Measurements from ENCODE around the gene APOE. TPM values are rescaled to one million over a fixed set of nuclear protein-coding genes. Genes with fewer than 3 reads are reported as not detected.
A peak's percentile ranks its signal among the peaks of the same experiment; 100 is the strongest.

Gene APOE
- total RNA-seq, 1 experiment from 2014 or later = 3.3 TPM

GRCh38 chr19:44897835-44898234 is 7.8 kb upstream of the APOE start:
- BruUV-seq (replicated peaks) = no TSS peak
- Mint-ChIP-seq H3K27ac (ENCODE audit: low read depth, unreplicated experiment) (no peak overlapping the region), H3K9me3 (ENCODE audit: unreplicated experiment) (no peaks in the 10 kb centered on the region), H3K4me3 (ENCODE audit: unreplicated experiment) (no peak overlapping the region), H3K4me1 (ENCODE audit: insufficient read depth, unreplicated experiment) (peaks cover 6% of the 10 kb centered on the region), H3K27me3 (ENCODE audit: insufficient read depth, unreplicated experiment) (no peaks in the 10 kb centered on the region), H3K36me3 (ENCODE audit: insufficient read depth, unreplicated experiment) (peaks cover 98% of the 10 kb centered on the region)
- intact Hi-C loops (cut with micrococcal nuclease) = no loop called here
- ChIA-PET POLR2A (interaction anchor here (0.6 kb wide), 1 partner anchor 1205 kb away, joined by 4 read pairs; no protein-coding TSS in a partner anchor), CTCF (interaction anchor here (0.6 kb wide), 2 partner anchors 246 to 275 kb away, joined by 4 to 5 read pairs; no protein-coding TSS in a partner anchor)
- DNase-seq (ENCODE audit: unreplicated experiment) = no peak
- no peak for TF ChIP-seq CTCF (IDR thresholded peaks at IDR 0.05; ENCODE audit: unreplicated experiment)

- no peak overlapping the region for H3K4me3 Mint-ChIP-seq (ENCODE audit: unreplicated experiment)
- CTCF ChIA-PET = interaction anchor here (0.8 to 2.4 kb wide), 2 partner anchors 24 to 52 kb away, joined by 3 to 12 read pairs; no protein-coding TSS in a partner anchor
- H3K27me3 Mint-ChIP-seq (ENCODE audit: insufficient read depth, unreplicated experiment) = peaks cover under 1% of the 10 kb centered on the region
- no peak for TF ChIP-seq CTCF (IDR thresholded peaks at IDR 0.05; ENCODE audit: unreplicated experiment)
- POLR2A ChIA-PET = interaction anchor here (0.7 kb wide), 1 partner anchor 144 kb away, joined by 4 read pairs; no protein-coding TSS in a partner anchor
- DNase-seq (ENCODE audit: unreplicated experiment) = no peak
- intact Hi-C loops (cut with micrococcal nuclease) = no loop called here
- H3K27ac Mint-ChIP-seq (ENCODE audit: low read depth, unreplicated experiment) = no peak overlapping the region
- peaks cover 80% of the 10 kb centered on the region for H3K36me3 Mint-ChIP-seq (ENCODE audit: insufficient read depth, unreplicated experiment)
- BruUV-seq (replicated peaks) = no TSS peak
- H3K9me3 Mint-ChIP-seq (ENCODE audit: unreplicated experiment) = no peaks in the 10 kb centered on the region
- H3K4me1 Mint-ChIP-seq (ENCODE audit: insufficient read depth, unreplicated experiment) = no peaks in the 10 kb centered on the region
These were observed 5.0 kb upstream of the APOE start for GRCh38 chr19:44900328-44901244.

GRCh38 chr19:44903216-44903601 is 2.4 kb upstream of the APOE start:
- POLR2A ChIA-PET = interaction anchor here (0.7 to 1.3 kb wide), 3 partner anchors 8 to 171 kb away, joined by 3 to 4 read pairs (median 4); partner anchors contain the start of gene CLPTM1
- peaks cover 60% of the 10 kb centered on the region for H3K36me3 Mint-ChIP-seq (ENCODE audit: insufficient read depth, unreplicated experiment)
- peaks cover 10% of the 10 kb centered on the region for H3K27me3 Mint-ChIP-seq (ENCODE audit: insufficient read depth, unreplicated experiment)
- no peak overlapping the region for H3K4me3 Mint-ChIP-seq (ENCODE audit: unreplicated experiment)
- H3K27ac Mint-ChIP-seq (ENCODE audit: low read depth, unreplicated experiment) = no peak overlapping the region
- no peak for TF ChIP-seq CTCF (IDR thresholded peaks at IDR 0.05; ENCODE audit: unreplicated experiment)
- H3K4me1 Mint-ChIP-seq (ENCODE audit: insufficient read depth, unreplicated experiment) = peaks cover 7% of the 10 kb centered on the region
- no peak for DNase-seq (ENCODE audit: unreplicated experiment)
- CTCF ChIA-PET = interaction anchor here (0.6 to 3.9 kb wide), 17 partner anchors 9 to 1135 kb away, joined by 3 to 49 read pairs (median 4); partner anchors contain the start of gene TOMM40
- intact Hi-C loops (cut with micrococcal nuclease) = loop anchor here (1.0 kb wide), 1 partner anchor 48 kb away; no protein-coding TSS in a partner anchor
- no peaks in the 10 kb centered on the region for H3K9me3 Mint-ChIP-seq (ENCODE audit: unreplicated experiment)
- BruUV-seq (replicated peaks) = TSS peak; percentile 80

Data from MCF 10A (cell line).